HG02970 (cell line): ENCODE data around the gene SDK1.
"Not testable (repeated sequence)": the region's sequence is repeated elsewhere in the genome, so short reads cannot be mapped to it uniquely, and the experiment has no call there.

Experiments
- ATAC-seq: cut with Tn5 transposase; IDR thresholded peaks from one replicate; pipeline ENCODE4 v1.9.1; 2021; ENCODE audit warnings: mild to moderate bottlenecking, moderate library complexity, moderate number of reproducible peaks; ENCODE audit not compliant: unreplicated experiment, low FRiP score

SDK1 gene

GRCh38 chr7:3568516-3568915 lies 267.5 kb downstream of the SDK1 start:
- no peak for ATAC-seq

GRCh38 chr7:3569643-3570042 lies 268.6 kb downstream of the SDK1 start:
- no peak for ATAC-seq

GRCh38 chr7:3573151-3573550 lies 272.1 kb downstream of the SDK1 start:
- no peak for ATAC-seq

- no peak for ATAC-seq
Observed at GRCh38 chr7:3574386-3574785, 273.3 kb downstream of the SDK1 start.

GRCh38 chr7:3575753-3576531 lies 274.9 kb downstream of the SDK1 start:
- no peak for ATAC-seq

GRCh38 chr7:3578399-3578798 lies 277.3 kb downstream of the SDK1 start:
- ATAC-seq = no peak

- ATAC-seq = no peak
Observed at GRCh38 chr7:3579638-3580219, 278.7 kb downstream of the SDK1 start.

GRCh38 chr7:3582145-3582544 lies 281.1 kb downstream of the SDK1 start:
- not testable (repeated sequence) for ATAC-seq

GRCh38 chr7:3585826-3586225 lies 284.8 kb downstream of the SDK1 start:
- ATAC-seq = no peak

- ATAC-seq = no peak
Observed at GRCh38 chr7:3588341-3588740, 287.3 kb downstream of the SDK1 start.

GRCh38 chr7:3589752-3590151 lies 288.7 kb downstream of the SDK1 start:
- no peak for ATAC-seq

GRCh38 chr7:3591219-3591618 lies 290.2 kb downstream of the SDK1 start:
- ATAC-seq = no peak

- ATAC-seq = no peak
Observed at GRCh38 chr7:3591944-3592343, 290.9 kb downstream of the SDK1 start.

- no peak for ATAC-seq
Observed at GRCh38 chr7:3592401-3593134, 291.5 kb downstream of the SDK1 start.

- ATAC-seq = no peak
Observed at GRCh38 chr7:3594901-3595300, 293.8 kb downstream of the SDK1 start.

- no peak for ATAC-seq
Observed at GRCh38 chr7:3598854-3599253, 297.8 kb downstream of the SDK1 start.

GRCh38 chr7:3605222-3605621 lies 304.2 kb downstream of the SDK1 start:
- ATAC-seq = no peak

GRCh38 chr7:3606436-3606835 lies 305.4 kb downstream of the SDK1 start:
- no peak for ATAC-seq

- ATAC-seq = no peak
Observed at GRCh38 chr7:3607847-3608246, 306.8 kb downstream of the SDK1 start.

- no peak for ATAC-seq
Observed at GRCh38 chr7:3616306-3616705, 315.3 kb downstream of the SDK1 start.

GRCh38 chr7:3630081-3630480 lies 329.0 kb downstream of the SDK1 start:
- no peak for ATAC-seq

- ATAC-seq = no peak
Observed at GRCh38 chr7:3634396-3634795, 333.3 kb downstream of the SDK1 start.
